Mesenchymal stem cell (in vitro differentiated cells and primary cell): ENCODE results near the gene ZNF550.
"Not testable (repeated sequence)": the region's sequence is repeated elsewhere in the genome, so short reads cannot be mapped to it uniquely, and the experiment has no call there.

Source experiments
- DNase-seq: peaks from one replicate; pipeline ENCODE4 v3.0.0-alpha.2; 2013
- H2AFZ ChIP-seq: one replicate; pipeline ENCODE4 v1.6.1; 2013; ENCODE audit warnings: low read depth, mild to moderate bottlenecking, control low read depth, inconsistent platforms, low read length, moderate library complexity
- H2AK5ac ChIP-seq: 2 replicates; pipeline ENCODE4 v1.6.1; 2013; ENCODE audit warnings: low read length, moderate library complexity, mild to moderate bottlenecking, inconsistent platforms; ENCODE audit not compliant: severe bottlenecking
- H2BK120ac ChIP-seq: one replicate; pipeline ENCODE4 v1.6.1; 2013; ENCODE audit warnings: low read depth, mild to moderate bottlenecking, inconsistent platforms, low read length, moderate library complexity
- H2BK12ac ChIP-seq, 2 experiments: one replicate each; pipeline ENCODE4 v1.6.1; 2013; ENCODE audit warnings: inconsistent platforms in 2 of 2, low read length in 2 of 2, mild to moderate bottlenecking in 2 of 2, moderate library complexity in 2 of 2, control low read depth in 1 of 2
- H2BK15ac ChIP-seq: one replicate; pipeline ENCODE4 v1.6.1; 2013; ENCODE audit warnings: mild to moderate bottlenecking, low read depth, inconsistent platforms; ENCODE audit not compliant: poor library complexity, severe bottlenecking
- H2BK5ac ChIP-seq: 2 replicates; pipeline ENCODE4 v1.6.1; 2013; ENCODE audit warnings: low read depth, mild to moderate bottlenecking, low read length, control low read depth, inconsistent platforms; ENCODE audit not compliant: poor library complexity, severe bottlenecking
- H3K14ac ChIP-seq, 2 experiments: one replicate each; pipeline ENCODE4 v1.6.1; 2013; ENCODE audit warnings: inconsistent platforms in 2 of 2, low read length in 2 of 2, control low read depth in 1 of 2, mild to moderate bottlenecking in 1 of 2, moderate library complexity in 1 of 2
- H3K18ac ChIP-seq, 2 experiments: one replicate each; pipeline ENCODE4 v1.6.1; 2013; ENCODE audit warnings: inconsistent platforms in 2 of 2, low read length in 2 of 2, control low read depth in 1 of 2, low read depth in 1 of 2, mild to moderate bottlenecking in 1 of 2
- H3K23ac ChIP-seq, 2 experiments: one replicate each; pipeline ENCODE4 v1.6.1; 2013; ENCODE audit warnings: inconsistent platforms in 2 of 2, low read length in 2 of 2, mild to moderate bottlenecking in 2 of 2, moderate library complexity in 2 of 2, control low read depth in 1 of 2
- H3K27ac ChIP-seq: 2 replicates; pipeline ENCODE4 v1.5.1; 2013; ENCODE audit warnings: mild to moderate bottlenecking, moderate library complexity, low read length, control low read depth, inconsistent platforms; ENCODE audit not compliant: poor library complexity, severe bottlenecking
- H3K27me3 ChIP-seq, 2 experiments: 2 replicates each; pipeline versions ENCODE4 v1.6.1 to v1.7.0; 2013; ENCODE audit warnings: low read length in 2 of 2, mild to moderate bottlenecking in 2 of 2, moderate library complexity in 2 of 2, control low read depth in 1 of 2, inconsistent platforms in 1 of 2; ENCODE audit not compliant: control insufficient read depth in 1 of 2, insufficient read depth in 1 of 2
- H3K36me3 ChIP-seq, 2 experiments: 2 replicates each; pipeline versions ENCODE4 v1.6.1 to v1.7.0; 2013; ENCODE audit warnings: low read length in 2 of 2, control low read depth in 1 of 2, inconsistent platforms in 1 of 2, low read depth in 1 of 2, mild to moderate bottlenecking in 1 of 2; ENCODE audit not compliant: insufficient read depth in 2 of 2, control insufficient read depth in 1 of 2
- H3K4ac ChIP-seq, 2 experiments: one replicate each; pipeline ENCODE4 v1.6.1; 2013; ENCODE audit warnings: inconsistent platforms in 2 of 2, low read length in 2 of 2, mild to moderate bottlenecking in 2 of 2, moderate library complexity in 2 of 2, control low read depth in 1 of 2, low read depth in 1 of 2
- H3K4me1 ChIP-seq: 2 replicates; pipeline ENCODE4 v1.6.1; 2013; ENCODE audit warnings: low read depth, low read length, control low read depth; ENCODE audit not compliant: control insufficient read depth, insufficient read depth
- H3K4me2 ChIP-seq: 2 replicates; pipeline ENCODE4 v1.6.1; 2013; ENCODE audit warnings: low read length, mild to moderate bottlenecking, inconsistent platforms; ENCODE audit not compliant: poor library complexity, severe bottlenecking
- H3K4me3 ChIP-seq, 2 experiments: 2 replicates each; pipeline versions ENCODE4 v1.5.1 to v1.7.0; 2013; ENCODE audit warnings: low read length in 2 of 2, mild to moderate bottlenecking in 2 of 2, control low read depth in 1 of 2, low read depth in 1 of 2; ENCODE audit not compliant: insufficient read depth in 1 of 2
- H3K79me1 ChIP-seq: replicated peaks from 2 replicates; pipeline ENCODE4 v1.6.1; 2013; ENCODE audit warnings: mild to moderate bottlenecking, control low read depth, low read length, inconsistent platforms; ENCODE audit not compliant: poor library complexity, severe bottlenecking
- H3K9ac ChIP-seq: 2 replicates; pipeline ENCODE4 v1.7.0; 2013; ENCODE audit warnings: mild to moderate bottlenecking, low read length, moderate library complexity
- H3K9me3 ChIP-seq: 2 replicates; pipeline ENCODE4 v1.7.0; 2013; ENCODE audit warnings: mild to moderate bottlenecking, low read length; ENCODE audit not compliant: control insufficient read depth
- H4K8ac ChIP-seq: one replicate; pipeline ENCODE4 v1.6.1; 2013; ENCODE audit warnings: inconsistent platforms, mild to moderate bottlenecking, low read length, moderate library complexity
- H4K91ac ChIP-seq: one replicate; pipeline ENCODE4 v1.6.1; 2013; ENCODE audit warnings: mild to moderate bottlenecking, low read length, inconsistent platforms
- WGBS: methylation state at CpG from one replicate; pipeline ENCODE4 v1.1.7; 2013; ENCODE audit warnings: mixed read lengths; 5-methylcytosine and 5-hydroxymethylcytosine counted together

The ZNF550 gene

GRCh38 chr19:57512845-57513244 is 46.8 kb downstream of the ZNF550 start:
- H3K18ac ChIP-seq = no peak overlapping the region
- no peaks in the 10 kb centered on the region for H3K4me1 ChIP-seq
- H3K36me3 ChIP-seq = peaks cover 14 to 80% of the 10 kb centered on the region in 2 experiments
- H3K4me3 ChIP-seq = no peak overlapping the region
- H3K4me2 ChIP-seq = no peak overlapping the region
- H2BK5ac ChIP-seq = no peak overlapping the region
- H2BK15ac ChIP-seq = no peak overlapping the region
- H2AK5ac ChIP-seq = no peak overlapping the region
- no peak overlapping the region for H3K14ac ChIP-seq
- no peak overlapping the region for H2BK12ac ChIP-seq
- no peak overlapping the region for H2AFZ ChIP-seq
- H4K8ac ChIP-seq = no peak overlapping the region
- 98% methylated on average over 6 of the region's 6 CpGs for WGBS
- no peak overlapping the region for H4K91ac ChIP-seq
- no peak overlapping the region for H3K23ac ChIP-seq
- H2BK120ac ChIP-seq = no peak overlapping the region
- H3K9ac ChIP-seq = no peak overlapping the region
- peak; percentile 39 for DNase-seq
- no peak overlapping the region for H3K27ac ChIP-seq
- peaks cover 82% of the 10 kb centered on the region for H3K9me3 ChIP-seq
- no peaks in the 10 kb centered on the region for H3K79me1 ChIP-seq
- no peaks in the 10 kb centered on the region for H3K27me3 ChIP-seq
- no peak overlapping the region for H3K4ac ChIP-seq

- no peak overlapping the region for H3K23ac ChIP-seq
- no peak overlapping the region for H3K4me3 ChIP-seq
- peaks cover 85% of the 10 kb centered on the region for H3K9me3 ChIP-seq
- H3K27me3 ChIP-seq = no peaks in the 10 kb centered on the region
- H3K79me1 ChIP-seq = peaks cover 3% of the 10 kb centered on the region
- no peak overlapping the region for H3K18ac ChIP-seq
- H3K9ac ChIP-seq = no peak overlapping the region
- no peak overlapping the region for H3K27ac ChIP-seq
- no peak overlapping the region for H2BK12ac ChIP-seq
- H2BK15ac ChIP-seq = no peak overlapping the region
- H3K4me2 ChIP-seq = no peak overlapping the region
- H2BK5ac ChIP-seq = no peak overlapping the region
- no peak overlapping the region for H2AK5ac ChIP-seq
- H4K91ac ChIP-seq = no peak overlapping the region
- no peak overlapping the region for H4K8ac ChIP-seq
- H3K4ac ChIP-seq = no peak overlapping the region
- H3K14ac ChIP-seq = no peak overlapping the region
- H3K4me1 ChIP-seq = no peaks in the 10 kb centered on the region
- H3K36me3 ChIP-seq = peaks cover 25 to 79% of the 10 kb centered on the region in 2 experiments
- no peak overlapping the region for H2AFZ ChIP-seq
- no peak for DNase-seq
- no peak overlapping the region for H2BK120ac ChIP-seq
Measured at GRCh38 chr19:57511484-57511883, 48.2 kb downstream of the ZNF550 start.

GRCh38 chr19:57506163-57506562 is 53.5 kb downstream of the ZNF550 start:
- H2BK12ac ChIP-seq = no peak overlapping the region
- 99% methylated on average over 4 of the region's 4 CpGs for WGBS
- no peak overlapping the region for H3K14ac ChIP-seq
- peaks cover 45% of the 10 kb centered on the region for H3K9me3 ChIP-seq
- H2AK5ac ChIP-seq = no peak overlapping the region
- no peak overlapping the region for H4K8ac ChIP-seq
- no peak overlapping the region for H2BK120ac ChIP-seq
- no peak overlapping the region for H3K4ac ChIP-seq
- H4K91ac ChIP-seq = no peak overlapping the region
- no peak overlapping the region for H2AFZ ChIP-seq
- H3K4me2 ChIP-seq = no peak overlapping the region
- H2BK15ac ChIP-seq = no peak overlapping the region
- DNase-seq = no peak
- no peak overlapping the region for H3K18ac ChIP-seq
- peaks cover 27% of the 10 kb centered on the region for H3K79me1 ChIP-seq
- H3K27me3 ChIP-seq = no peaks in the 10 kb centered on the region
- H2BK5ac ChIP-seq = no peak overlapping the region
- no peaks in the 10 kb centered on the region for H3K4me1 ChIP-seq
- no peak overlapping the region for H3K4me3 ChIP-seq
- H3K36me3 ChIP-seq = peaks cover 49 to 71% of the 10 kb centered on the region in 2 experiments
- no peak overlapping the region for H3K27ac ChIP-seq
- no peak overlapping the region for H3K23ac ChIP-seq
- H3K9ac ChIP-seq = no peak overlapping the region

DNA sequence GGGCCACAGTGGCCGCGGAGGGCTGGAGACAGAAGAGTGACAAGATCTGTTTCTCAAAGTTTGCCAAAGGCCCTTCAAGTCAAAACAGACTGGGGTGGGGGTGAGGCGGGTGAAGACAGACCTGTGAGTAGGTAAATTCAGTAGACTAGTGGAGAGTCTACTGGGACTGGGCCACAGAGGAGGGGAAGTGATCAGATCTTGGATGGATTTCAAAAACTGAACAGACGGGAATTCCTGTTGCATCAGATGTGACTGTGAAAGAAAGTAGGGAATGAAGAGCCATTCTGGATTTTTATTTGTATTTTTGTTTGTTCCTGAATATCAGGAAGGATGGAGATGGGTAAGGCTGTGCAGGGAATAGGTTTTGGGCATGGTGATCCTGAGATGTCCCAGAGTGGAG is 59.3 kb downstream of the ZNF550 start:
- not testable (repeated sequence) for H2BK15ac ChIP-seq, H4K91ac ChIP-seq, H2AK5ac ChIP-seq, H3K23ac ChIP-seq, H2BK12ac ChIP-seq, H3K4ac ChIP-seq, H3K18ac ChIP-seq, H4K8ac ChIP-seq, H3K27ac ChIP-seq, H2AFZ ChIP-seq, H3K4me1 ChIP-seq, H2BK5ac ChIP-seq, H3K27me3 ChIP-seq, H3K9me3 ChIP-seq, H2BK120ac ChIP-seq
- 19% methylated on average over 2 of the region's 4 CpGs for WGBS
- DNase-seq = peak; percentile 43
- Histone ChIP-seq H3K14ac (peak overlapping the region in 1 of 2 experiments; percentile 41), H3K9ac (peak overlapping the region; percentile 87), H3K36me3 (peaks cover 26 to 27% of the 10 kb centered on the region in 2 experiments), H3K4me3 (peak overlapping the region in 1 of 2 experiments; percentile 78), H3K4me2 (peak overlapping the region; percentile 75), H3K79me1 (peaks cover 29% of the 10 kb centered on the region)
